ENCODE results near the gene GLIPR1L1.

GLIPR1L1 gene

GRCh38 chr12:75317784-75318183 is 16.7 kb upstream of the GLIPR1L1 start:
- H3K4me3 ChIP-seq (ENCODE audit: low read depth, low read length): no peak overlapping the region
- TF ChIP-seq CTCF (IDR thresholded peaks at IDR 0.05; ENCODE audit: low read depth, low read length): no peak
- DNase-seq (ENCODE audit: low read depth, low spot score): no peak
- in situ Hi-C loops (cut with HindIII; ENCODE audit: low sequenced_read_pairs): no loop called here

GRCh38 chr12:75322464-75322863 is 12.0 kb upstream of the GLIPR1L1 start:
- in situ Hi-C loops (cut with HindIII; ENCODE audit: low sequenced_read_pairs): no loop called here
- DNase-seq (ENCODE audit: low read depth, low spot score): peak; percentile 25
- H3K4me3 ChIP-seq (ENCODE audit: low read depth, low read length): no peak overlapping the region
- no peak for TF ChIP-seq CTCF (IDR thresholded peaks at IDR 0.05; ENCODE audit: low read depth, low read length)

- no peak for TF ChIP-seq CTCF (IDR thresholded peaks at IDR 0.05; ENCODE audit: low read depth, low read length)
- DNase-seq (ENCODE audit: low read depth, low spot score): no peak
- no peak overlapping the region for H3K4me3 ChIP-seq (ENCODE audit: low read depth, low read length)
- in situ Hi-C loops (cut with HindIII; ENCODE audit: low sequenced_read_pairs): no loop called here
These were observed 10.8 kb upstream of the GLIPR1L1 start for GRCh38 chr12:75323663-75324062.

GRCh38 chr12:75327642-75328041 is 6.8 kb upstream of the GLIPR1L1 start:
- no peak overlapping the region for H3K4me3 ChIP-seq (ENCODE audit: low read depth, low read length)
- DNase-seq (ENCODE audit: low read depth, low spot score): no peak
- in situ Hi-C loops (cut with HindIII; ENCODE audit: low sequenced_read_pairs): no loop called here
- no peak for TF ChIP-seq CTCF (IDR thresholded peaks at IDR 0.05; ENCODE audit: low read depth, low read length)

GRCh38 chr12:75329918-75330826 is 4.3 kb upstream of the GLIPR1L1 start, which contains the start of gene CAPS2:
Gene CAPS2 (minus strand): TSS chr12:75330324. CDS start chr12:75326498, 3,826 bp downstream.
- in situ Hi-C loops (cut with HindIII; ENCODE audit: low sequenced_read_pairs): no loop called here
- no peak for TF ChIP-seq CTCF (IDR thresholded peaks at IDR 0.05; ENCODE audit: low read depth, low read length)
- H3K4me3 ChIP-seq (ENCODE audit: low read depth, low read length): peak within 1 kb of the TSS; percentile 53
- DNase-seq (ENCODE audit: low read depth, low spot score): peak; percentile 93

- DNase-seq (ENCODE audit: low read depth, low spot score): no peak
- H3K4me3 ChIP-seq (ENCODE audit: low read depth, low read length): no peak overlapping the region
- no peak for TF ChIP-seq CTCF (IDR thresholded peaks at IDR 0.05; ENCODE audit: low read depth, low read length)
- in situ Hi-C loops (cut with HindIII; ENCODE audit: low sequenced_read_pairs): no loop called here
These were observed 3.4 kb downstream of the GLIPR1L1 start for GRCh38 chr12:75337905-75338304.

Data from astrocyte of the spinal cord (primary cell).